HG03280 (cell line): ENCODE results near the gene CHD1.

Source experiments
- ATAC-seq: cut with Tn5 transposase; IDR thresholded peaks from one replicate; pipeline ENCODE4 v1.9.1; 2021; ENCODE audit warnings: mild to moderate bottlenecking, moderate library complexity; ENCODE audit not compliant: unreplicated experiment

Gene CHD1

DNA sequence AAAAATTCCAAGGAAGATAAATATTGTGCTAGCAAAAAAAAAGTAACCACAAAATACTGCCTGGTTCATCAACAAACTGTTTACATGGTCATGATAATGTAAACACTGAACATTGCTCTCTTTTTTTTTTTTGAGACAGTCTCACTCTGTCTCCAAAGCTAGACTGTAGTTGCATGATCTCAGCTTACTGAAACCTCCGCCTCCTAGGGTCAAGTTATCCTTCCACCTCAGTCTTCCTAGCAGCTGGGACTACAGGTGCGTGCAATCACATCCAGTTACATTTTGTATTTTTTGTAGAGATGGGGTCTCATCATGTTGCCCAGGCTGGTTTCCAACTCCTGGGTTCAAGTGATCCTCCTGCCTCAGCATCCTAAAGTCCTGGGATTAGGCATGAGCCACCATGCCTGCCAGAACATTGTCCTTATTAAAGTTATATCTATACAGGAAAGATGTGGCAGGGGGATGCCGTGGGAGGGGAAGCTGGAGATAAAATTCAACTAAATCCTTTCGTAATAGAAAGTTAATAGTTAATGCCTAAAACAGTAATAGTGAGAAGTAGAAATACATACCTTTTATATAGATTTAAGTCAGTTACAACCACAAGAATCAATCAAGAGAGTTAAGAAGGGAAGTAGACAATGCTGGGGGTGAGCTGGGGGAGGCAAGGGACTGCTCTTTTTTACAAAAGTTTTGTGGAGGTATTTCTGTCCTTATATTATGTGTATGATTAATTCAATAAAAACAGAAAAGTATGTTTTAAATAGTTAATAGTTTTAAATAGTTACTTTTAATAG is 103.0 kb downstream of the CHD1 start:
- no peak for ATAC-seq

DNA sequence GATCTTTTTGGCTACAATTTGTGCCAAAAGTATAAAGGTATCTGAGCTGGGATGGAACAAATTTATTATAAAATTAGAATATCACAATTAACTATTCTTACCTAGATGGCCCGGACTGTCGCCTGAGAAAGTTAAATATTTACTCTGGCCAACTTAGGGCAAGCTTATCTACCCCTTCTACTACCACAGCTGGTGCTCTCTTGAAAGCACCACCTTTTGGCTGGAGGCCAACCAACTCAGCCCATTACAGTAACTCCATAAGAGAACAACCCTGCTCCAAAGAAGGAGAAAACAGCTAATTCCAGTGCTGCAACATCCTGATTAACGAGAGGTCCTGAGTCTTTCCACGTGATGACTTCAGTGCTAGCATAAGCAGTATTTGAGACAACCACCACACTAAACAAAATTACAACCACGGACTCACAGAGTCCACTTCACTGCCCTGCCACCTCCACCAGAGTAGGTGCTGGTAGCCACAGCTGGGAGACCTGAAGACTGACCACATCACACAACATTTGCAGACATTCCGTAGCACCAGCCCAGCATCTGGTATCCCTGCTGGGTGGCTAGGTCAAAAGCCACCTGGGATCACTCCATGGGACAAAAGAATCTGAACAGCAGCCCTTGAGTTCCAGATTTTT is 112.1 kb downstream of the CHD1 start:
- ATAC-seq = no peak

DNA sequence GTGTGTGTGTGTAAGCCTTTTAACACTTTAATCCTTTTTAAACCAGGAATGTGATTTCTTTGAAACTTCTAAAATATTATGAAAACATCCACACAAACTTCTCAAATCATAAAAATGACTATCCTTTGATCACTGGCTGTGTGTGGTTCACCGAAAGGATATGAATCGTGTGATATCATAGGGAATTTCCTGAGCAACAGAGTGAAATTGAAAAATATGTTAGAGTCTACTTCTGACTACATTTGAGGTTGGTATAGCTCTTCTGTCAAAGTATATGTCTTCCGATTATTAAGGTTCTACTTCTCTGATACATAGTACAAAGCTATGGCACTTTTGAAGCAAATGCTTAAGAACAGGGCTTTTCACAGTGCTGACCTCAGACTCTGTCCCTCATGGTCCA is 115.1 kb downstream of the CHD1 start:
- ATAC-seq = no peak

DNA sequence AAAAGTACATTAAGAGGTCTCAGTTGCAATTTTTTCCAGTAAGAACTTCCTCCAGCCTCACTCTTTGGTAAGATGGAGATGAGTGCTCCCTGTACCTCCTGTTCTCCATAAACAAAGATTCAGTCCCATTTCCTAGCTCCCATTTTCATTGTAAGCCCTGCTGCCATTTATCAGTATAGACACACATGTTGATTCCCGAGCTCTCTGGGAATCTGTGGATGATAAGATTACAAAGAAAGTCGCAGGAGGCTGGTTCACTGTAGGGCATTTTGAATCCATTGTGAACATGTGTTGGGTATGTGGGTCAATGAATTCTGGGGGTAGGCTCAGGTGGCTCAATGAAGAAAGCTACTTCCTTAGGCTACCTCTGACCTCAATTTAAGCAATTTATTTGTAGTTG is 118.6 kb downstream of the CHD1 start:
- ATAC-seq = no peak

DNA sequence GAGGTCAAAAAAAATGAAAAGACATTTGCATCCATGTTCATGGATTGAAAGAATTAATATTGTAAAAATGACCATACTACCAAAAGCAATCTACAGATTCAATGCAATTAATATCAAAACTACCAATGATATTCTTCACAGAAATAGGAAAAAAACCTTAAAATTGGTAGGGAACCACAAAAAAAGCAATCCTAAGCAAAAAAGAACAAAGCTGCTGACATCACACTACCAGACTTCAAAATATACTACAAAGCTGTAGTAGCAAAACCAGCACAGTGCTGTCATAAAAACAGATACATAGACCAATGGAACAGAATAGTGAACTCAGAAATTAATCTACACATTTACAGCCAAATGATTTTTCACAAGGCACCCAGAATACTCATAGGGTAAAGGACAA is 121.0 kb downstream of the CHD1 start:
- no peak for ATAC-seq

DNA sequence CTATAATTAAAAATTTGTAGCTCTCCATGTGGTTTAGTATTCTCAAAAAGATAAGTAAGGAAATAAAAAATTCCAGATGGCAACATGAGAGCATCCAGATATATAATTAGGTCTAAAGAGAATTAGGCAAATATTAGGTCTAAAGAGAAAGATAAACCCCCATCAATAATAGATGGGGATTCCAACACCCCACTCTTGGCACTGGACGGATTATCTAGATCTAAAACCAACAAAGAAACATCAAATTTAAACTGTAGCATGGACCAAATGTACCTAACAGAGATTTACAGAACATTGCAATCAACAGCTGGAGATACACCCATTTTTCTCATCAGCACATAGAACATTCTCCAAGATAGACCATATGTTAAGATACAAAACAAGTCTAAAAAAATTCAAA is 123.7 kb downstream of the CHD1 start:
- no peak for ATAC-seq

DNA sequence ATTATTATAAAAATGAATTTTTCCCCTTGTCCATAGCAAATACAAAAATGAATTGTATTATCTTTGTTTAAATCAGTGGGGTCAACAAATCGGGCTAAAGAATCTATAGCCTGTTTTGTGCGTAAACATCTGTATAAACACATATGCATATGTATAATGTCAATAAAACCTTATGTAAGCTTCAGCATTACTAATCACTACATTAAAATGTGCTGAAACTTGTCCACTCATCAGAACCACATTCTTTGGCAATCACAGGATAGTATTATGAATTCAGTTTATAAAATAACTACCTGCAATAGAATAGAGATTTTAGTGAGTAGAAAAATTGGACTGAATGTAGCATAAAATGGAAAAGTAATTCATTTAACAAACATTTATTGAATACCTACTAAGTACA is 124.7 kb downstream of the CHD1 start:
- ATAC-seq = no peak
